ENCODE measurements around the gene SIX5. TPM values are rescaled to one million over a fixed set of nuclear protein-coding genes. Genes with fewer than 3 reads are reported as not detected.
"Not testable (repeated sequence)": the region's sequence is repeated elsewhere in the genome, so short reads cannot be mapped to it uniquely, and the experiment has no call there.

Gene SIX5
- total RNA-seq, 2 experiments from 2014 or later, result 9.4 to 15.2 TPM

DNA sequence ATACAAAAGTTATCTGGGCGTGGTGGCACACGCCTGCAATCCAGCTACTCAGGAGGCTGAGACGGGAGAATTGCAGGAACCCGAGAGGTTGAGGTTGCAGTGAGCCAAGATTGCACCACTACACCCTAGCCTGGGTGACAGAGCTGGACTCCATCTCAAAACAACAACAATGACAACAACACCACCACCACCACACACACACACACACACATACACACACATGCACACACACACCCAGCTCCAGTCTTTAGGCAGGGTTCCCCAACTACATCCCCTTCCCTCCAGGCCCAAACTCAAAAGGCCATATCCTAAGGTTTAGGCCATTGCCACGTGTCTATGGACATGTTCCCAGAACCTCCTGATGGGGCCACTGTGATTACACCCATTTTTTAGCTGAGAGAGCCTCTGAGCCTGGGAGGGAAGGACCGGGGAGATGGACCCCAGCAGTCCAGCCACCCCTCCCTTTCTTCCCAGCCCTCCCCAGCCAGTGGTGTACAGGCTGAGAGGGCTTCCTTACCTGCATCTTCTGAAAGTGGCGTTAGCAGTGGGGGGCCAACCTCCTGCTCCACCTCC lies 32.6 kb upstream of the SIX5 start:
- Histone ChIP-seq H3K27ac (ENCODE audit: low read depth, low read length, poor library complexity, severe bottlenecking) (no peak overlapping the region), H3K79me2 (ENCODE audit: insufficient read depth, low read depth, low read length) (no peaks in the 10 kb centered on the region), H3K36me3 (ENCODE audit: insufficient read depth, low read length) (no peaks in the 10 kb centered on the region), H3K4me1 (ENCODE audit: insufficient read depth, low read length, poor library complexity, severe bottlenecking) (peaks cover 11% of the 10 kb centered on the region), H3K4me3 (ENCODE audit: low read depth, low read length, poor library complexity, severe bottlenecking) (no peak overlapping the region), H4K20me1 (ENCODE audit: insufficient read depth, low read length) (no peaks in the 10 kb centered on the region), H3K9me3 (ENCODE audit: low read length) (no peaks in the 10 kb centered on the region), H3K9me2 (ENCODE audit: insufficient read depth, low read length) (no peaks in the 10 kb centered on the region), H3K4me2 (ENCODE audit: low read length) (no peak overlapping the region), H2AFZ (ENCODE audit: low read length) (no peak overlapping the region)
- ChIA-PET POLR2A (no interaction called here), CTCF (ENCODE audit: unreplicated experiment) (no interaction called here)
- TF ChIP-seq EZH2phosphoT487 (IDR thresholded peaks at IDR 0.05; ENCODE audit: borderline replicate concordance, low read depth, low read length), result no peak
- TF ChIP-seq, protein P1, sequence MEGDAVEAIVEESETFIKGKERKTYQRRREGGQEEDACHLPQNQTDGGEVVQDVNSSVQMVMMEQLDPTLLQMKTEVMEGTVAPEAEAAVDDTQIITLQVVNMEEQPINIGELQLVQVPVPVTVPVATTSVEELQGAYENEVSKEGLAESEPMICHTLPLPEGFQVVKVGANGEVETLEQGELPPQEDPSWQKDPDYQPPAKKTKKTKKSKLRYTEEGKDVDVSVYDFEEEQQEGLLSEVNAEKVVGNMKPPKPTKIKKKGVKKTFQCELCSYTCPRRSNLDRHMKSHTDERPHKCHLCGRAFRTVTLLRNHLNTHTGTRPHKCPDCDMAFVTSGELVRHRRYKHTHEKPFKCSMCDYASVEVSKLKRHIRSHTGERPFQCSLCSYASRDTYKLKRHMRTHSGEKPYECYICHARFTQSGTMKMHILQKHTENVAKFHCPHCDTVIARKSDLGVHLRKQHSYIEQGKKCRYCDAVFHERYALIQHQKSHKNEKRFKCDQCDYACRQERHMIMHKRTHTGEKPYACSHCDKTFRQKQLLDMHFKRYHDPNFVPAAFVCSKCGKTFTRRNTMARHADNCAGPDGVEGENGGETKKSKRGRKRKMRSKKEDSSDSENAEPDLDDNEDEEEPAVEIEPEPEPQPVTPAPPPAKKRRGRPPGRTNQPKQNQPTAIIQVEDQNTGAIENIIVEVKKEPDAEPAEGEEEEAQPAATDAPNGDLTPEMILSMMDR (conservative IDR thresholded peaks at IDR 0.05; ENCODE audit: low read length), result no peak
- no TSS peak for BruUV-seq (replicated peaks)
- intact Hi-C loops (cut with micrococcal nuclease; ENCODE audit: unreplicated experiment), result no loop called here
- no peak for DNase-seq (ENCODE audit: low spot score)

DNA sequence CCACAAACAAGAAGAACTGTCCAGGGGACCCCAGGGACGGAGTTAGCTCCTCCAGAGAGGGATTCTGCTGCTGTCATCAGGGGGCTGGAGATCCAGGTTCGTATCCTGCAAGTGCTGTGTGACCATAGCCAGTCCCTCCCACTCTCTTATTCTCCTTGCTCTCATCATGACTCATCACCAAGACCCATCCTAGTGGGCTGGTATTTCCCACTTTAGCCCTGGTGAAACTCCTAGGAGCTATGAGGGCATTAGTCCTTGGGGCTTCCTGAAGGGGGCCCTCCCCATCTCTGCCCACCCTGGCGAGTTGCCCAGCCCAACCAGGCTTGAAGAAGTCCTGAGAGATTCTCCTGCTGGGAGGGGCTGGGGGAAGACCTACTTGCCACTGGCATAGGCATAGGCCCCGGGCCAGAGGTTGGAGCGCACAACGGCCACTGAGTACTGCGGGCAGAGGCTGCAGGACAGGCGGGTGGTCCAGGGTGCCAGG lies 31.1 kb upstream of the SIX5 start:
- BruUV-seq (replicated peaks), result no TSS peak
- Histone ChIP-seq H3K79me2 (ENCODE audit: insufficient read depth, low read depth, low read length) (no peaks in the 10 kb centered on the region), H3K4me2 (ENCODE audit: low read length) (no peak overlapping the region), H3K36me3 (ENCODE audit: insufficient read depth, low read length) (no peaks in the 10 kb centered on the region), H4K20me1 (ENCODE audit: insufficient read depth, low read length) (no peaks in the 10 kb centered on the region), H3K4me3 (ENCODE audit: low read depth, low read length, poor library complexity, severe bottlenecking) (no peak overlapping the region), H3K9me2 (ENCODE audit: insufficient read depth, low read length) (no peaks in the 10 kb centered on the region), H3K9me3 (ENCODE audit: low read length) (no peaks in the 10 kb centered on the region), H2AFZ (ENCODE audit: low read length) (no peak overlapping the region), H3K4me1 (ENCODE audit: insufficient read depth, low read length, poor library complexity, severe bottlenecking) (peaks cover 11% of the 10 kb centered on the region), H3K27ac (ENCODE audit: low read depth, low read length, poor library complexity, severe bottlenecking) (no peak overlapping the region)
- ChIA-PET POLR2A (no interaction called here), CTCF (ENCODE audit: unreplicated experiment) (interaction anchor here (1.7 kb wide), 1 partner anchor 31 kb away, joined by 5 read pairs; the partner anchor contains the start of gene SIX5)
- TF ChIP-seq, protein P1 (conservative IDR thresholded peaks at IDR 0.05; ENCODE audit: low read length), result no peak
- no peak for TF ChIP-seq EZH2phosphoT487 (IDR thresholded peaks at IDR 0.05; ENCODE audit: borderline replicate concordance, low read depth, low read length)
- no peak for DNase-seq (ENCODE audit: low spot score)
- intact Hi-C loops (cut with micrococcal nuclease; ENCODE audit: unreplicated experiment), result no loop called here

DNA sequence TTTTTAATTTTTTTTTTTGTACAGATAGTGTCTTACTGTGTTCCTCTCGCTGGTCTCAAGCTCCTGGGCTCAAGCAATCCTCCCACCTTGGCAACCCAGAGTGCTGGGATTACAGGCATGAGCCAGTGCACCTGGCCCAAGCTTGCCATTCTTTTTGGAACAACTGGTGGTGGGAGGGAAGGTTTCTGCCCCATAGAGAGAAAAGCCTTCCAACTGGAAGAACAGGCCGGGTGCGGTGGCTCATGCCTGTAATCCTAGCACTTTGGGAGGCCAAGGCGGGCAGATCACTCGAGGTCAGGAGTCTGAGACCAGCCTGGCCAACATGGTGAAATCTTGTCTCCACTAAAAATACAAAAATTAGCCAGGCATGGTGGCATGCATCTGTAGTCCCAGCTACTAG lies 30.5 kb upstream of the SIX5 start:
- H3K79me2 ChIP-seq (ENCODE audit: insufficient read depth, low read depth, low read length); H3K36me3 ChIP-seq (ENCODE audit: insufficient read depth, low read length); H4K20me1 ChIP-seq (ENCODE audit: insufficient read depth, low read length); BruUV-seq (replicated peaks); H2AFZ ChIP-seq (ENCODE audit: low read length); H3K27ac ChIP-seq (ENCODE audit: low read depth, low read length, poor library complexity, severe bottlenecking); H3K9me3 ChIP-seq (ENCODE audit: low read length); H3K9me2 ChIP-seq (ENCODE audit: insufficient read depth, low read length); DNase-seq (ENCODE audit: low spot score); H3K4me3 ChIP-seq (ENCODE audit: low read depth, low read length, poor library complexity, severe bottlenecking): not testable (repeated sequence)
- POLR2A ChIA-PET, result interaction anchor here (0.7 kb wide), 1 partner anchor 26 kb away, joined by 4 read pairs; no protein-coding TSS in a partner anchor
- H3K4me1 ChIP-seq (ENCODE audit: insufficient read depth, low read length, poor library complexity, severe bottlenecking), result peaks cover 11% of the 10 kb centered on the region
- intact Hi-C loops (cut with micrococcal nuclease; ENCODE audit: unreplicated experiment), result loop anchor here (1.0 kb wide), 1 partner anchor 29 kb away; no protein-coding TSS in a partner anchor
- CTCF ChIA-PET (ENCODE audit: unreplicated experiment), result interaction anchor here (1.7 kb wide), 1 partner anchor 30 kb away, joined by 5 read pairs; the partner anchor contains the start of gene SIX5
- H3K4me2 ChIP-seq (ENCODE audit: low read length), result peak overlapping the region; percentile 40; the same call in 1 of the 2 replicates
